ENCODE results near the gene RASGEF1B. TPM values are rescaled to one million over a fixed set of nuclear protein-coding genes. Genes with fewer than 3 reads are reported as not detected.

Gene RASGEF1B
- total RNA-seq, 1 experiment from 2014 or later: 6.9 TPM

GRCh38 chr4:81404741-81405140 is 67.0 kb downstream of the RASGEF1B start:
- H3K4me3 Mint-ChIP-seq: no peak overlapping the region
- no peaks in the 10 kb centered on the region for H3K27me3 Mint-ChIP-seq (ENCODE audit: low read depth)
- peaks cover 11% of the 10 kb centered on the region for H3K4me1 Mint-ChIP-seq
- ATAC-seq (no peak), DNase-seq (ENCODE audit: low spot score) (no peak)
- no peak for TF ChIP-seq E2F1 (CRISPR knock-in tag; IDR thresholded peaks at IDR 0.05)
- TF ChIP-seq PRDM15 (CRISPR knock-in tag; IDR thresholded peaks at IDR 0.05): no peak
- no peak for TF ChIP-seq USF1 (CRISPR knock-in tag; IDR thresholded peaks at IDR 0.05)
- no peak for TF ChIP-seq CDX4 (CRISPR knock-in tag; IDR thresholded peaks at IDR 0.05; ENCODE audit: borderline replicate concordance)
- no peak for TF ChIP-seq NFE2L1 (CRISPR knock-in tag; IDR thresholded peaks at IDR 0.05)
- TF ChIP-seq CREB1 (CRISPR knock-in tag; IDR thresholded peaks at IDR 0.05): no peak
- TF ChIP-seq ESRRA (CRISPR knock-in tag; IDR thresholded peaks at IDR 0.05; ENCODE audit: borderline replicate concordance): no peak
- TF ChIP-seq SMAD3 (CRISPR knock-in tag; IDR thresholded peaks at IDR 0.05; ENCODE audit: borderline replicate concordance): no peak
- no peak for TF ChIP-seq ZNF232 (CRISPR knock-in tag; IDR thresholded peaks at IDR 0.05)
- H3K27ac Mint-ChIP-seq: no peak overlapping the region
- POLR2A ChIA-PET: no interaction called here
- CTCF ChIA-PET: interaction anchor here (0.7 kb wide), 1 partner anchor 789 kb away, joined by 3 read pairs; no protein-coding TSS in a partner anchor
- H3K9me3 Mint-ChIP-seq: no peaks in the 10 kb centered on the region
- no peaks in the 10 kb centered on the region for H3K36me3 Mint-ChIP-seq

- ChIA-PET POLR2A (no interaction called here), CTCF (no interaction called here)
- peaks cover 11% of the 10 kb centered on the region for H3K4me1 Mint-ChIP-seq
- no peaks in the 10 kb centered on the region for H3K36me3 Mint-ChIP-seq
- H3K27me3 Mint-ChIP-seq (ENCODE audit: low read depth): no peaks in the 10 kb centered on the region
- H3K9me3 Mint-ChIP-seq: no peaks in the 10 kb centered on the region
- DNase-seq (ENCODE audit: low spot score) (no peak), ATAC-seq (peak; percentile 69)
- no peak overlapping the region for H3K27ac Mint-ChIP-seq
- TF ChIP-seq CDX4 (CRISPR knock-in tag; IDR thresholded peaks at IDR 0.05; ENCODE audit: borderline replicate concordance): no peak
- TF ChIP-seq ZNF281 (CRISPR knock-in tag; IDR thresholded peaks at IDR 0.05): no peak
- no peak for TF ChIP-seq NFATC4 (CRISPR knock-in tag; IDR thresholded peaks at IDR 0.05)
- no peak for TF ChIP-seq ESRRA (CRISPR knock-in tag; IDR thresholded peaks at IDR 0.05; ENCODE audit: borderline replicate concordance)
- TF ChIP-seq ZBTB43 (CRISPR knock-in tag; IDR thresholded peaks at IDR 0.05): no peak
- no peak for TF ChIP-seq NR3C1 (CRISPR knock-in tag; conservative IDR thresholded peaks at IDR 0.05; ENCODE audit: low read depth)
- TF ChIP-seq FOXP4 (CRISPR knock-in tag; IDR thresholded peaks at IDR 0.05): no peak
- no peak for TF ChIP-seq ZBTB21 (CRISPR knock-in tag; IDR thresholded peaks at IDR 0.05; ENCODE audit: borderline replicate concordance)
- TF ChIP-seq ZMAT4 (CRISPR knock-in tag; IDR thresholded peaks at IDR 0.05): no peak
- TF ChIP-seq GTF2I (CRISPR knock-in tag; conservative IDR thresholded peaks at IDR 0.05): no peak
- TF ChIP-seq E2F4 (CRISPR knock-in tag; IDR thresholded peaks at IDR 0.05; ENCODE audit: borderline replicate concordance, low read depth): no peak
- no peak for TF ChIP-seq IRF2 (CRISPR knock-in tag; IDR thresholded peaks at IDR 0.05; ENCODE audit: borderline replicate concordance, low read depth)
- no peak for TF ChIP-seq ZNF396 (CRISPR knock-in tag; IDR thresholded peaks at IDR 0.05; ENCODE audit: borderline replicate concordance)
- H3K4me3 Mint-ChIP-seq: no peak overlapping the region
Measured at GRCh38 chr4:81404294-81404693, 67.4 kb downstream of the RASGEF1B start.

Measured in WTC11 (cell line).